GM18519 (cell line): ENCODE results near the gene LHX4.

Experiments
- ATAC-seq: cut with Tn5 transposase; IDR thresholded peaks from one replicate; pipeline ENCODE4 v1.9.1; 2021; ENCODE audit warnings: mild to moderate bottlenecking, moderate library complexity; ENCODE audit not compliant: unreplicated experiment, low FRiP score

Gene LHX4

GRCh38 chr1:180269645-180270529 lies 39.8 kb downstream of the LHX4 start:
- ATAC-seq: no peak

- no peak for ATAC-seq
These were observed 40.6 kb downstream of the LHX4 start for GRCh38 chr1:180270530-180271271.

- no peak for ATAC-seq
These were observed 41.5 kb downstream of the LHX4 start for GRCh38 chr1:180271272-180272255.

DNA sequence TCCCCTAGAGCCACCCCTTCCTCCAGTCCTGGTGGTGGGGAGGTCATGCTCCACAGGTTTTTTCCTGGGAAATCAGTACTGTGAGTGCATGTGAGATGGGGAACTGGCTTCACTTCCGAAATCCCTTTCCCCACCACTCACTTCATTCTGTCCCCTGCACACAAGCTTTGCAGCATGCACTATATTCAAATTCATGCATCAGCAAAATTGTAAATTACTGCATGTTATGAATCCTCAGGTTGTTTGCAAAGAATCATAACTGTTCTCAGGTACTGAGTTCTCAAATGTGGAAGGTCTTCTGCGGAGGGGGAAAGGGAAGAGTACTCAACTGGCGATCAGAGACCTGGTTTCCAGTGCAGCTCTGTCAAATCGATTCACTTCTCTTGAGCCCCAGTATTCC lies 42.3 kb downstream of the LHX4 start:
- no peak for ATAC-seq

- ATAC-seq: no peak
These were observed 43.0 kb downstream of the LHX4 start for GRCh38 chr1:180273066-180273465.

DNA sequence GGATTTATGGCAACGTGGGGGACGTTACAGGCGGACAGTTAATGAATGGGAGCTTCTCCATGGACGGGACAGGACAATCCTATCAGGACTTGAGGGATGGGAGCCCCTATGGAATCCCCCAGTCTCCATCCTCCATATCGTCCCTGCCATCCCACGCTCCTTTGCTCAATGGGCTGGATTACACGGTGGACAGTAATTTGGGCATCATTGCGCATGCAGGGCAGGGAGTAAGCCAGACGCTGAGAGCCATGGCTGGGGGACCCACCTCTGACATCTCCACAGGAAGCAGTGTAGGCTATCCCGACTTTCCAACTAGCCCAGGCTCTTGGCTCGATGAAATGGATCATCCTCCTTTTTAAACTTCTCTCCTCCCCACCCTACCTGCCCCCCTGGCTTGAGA lies 44.2 kb downstream of the LHX4 start:
- no peak for ATAC-seq

DNA sequence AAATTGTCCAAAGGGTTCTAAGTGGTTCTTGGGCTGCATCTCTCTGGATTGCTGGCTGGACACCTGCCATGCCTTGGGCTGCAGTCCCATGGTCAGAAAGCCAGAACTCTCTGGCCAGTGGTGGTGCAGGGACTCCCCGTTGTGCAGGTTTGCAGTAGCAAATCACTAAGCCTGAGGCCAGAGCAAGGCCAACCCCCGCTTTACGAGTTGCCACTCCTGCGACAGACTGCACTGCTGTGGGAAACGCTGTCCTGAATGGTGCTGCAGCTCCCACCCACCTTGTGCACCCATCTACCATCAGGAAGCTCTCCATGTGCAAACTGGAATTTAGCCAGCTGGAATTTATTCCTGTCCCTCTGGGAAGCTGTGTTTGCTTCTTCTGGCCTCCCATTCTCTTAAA lies 45.7 kb downstream of the LHX4 start:
- no peak for ATAC-seq

- no peak for ATAC-seq
These were observed 47.6 kb downstream of the LHX4 start for GRCh38 chr1:180277476-180278193.

DNA sequence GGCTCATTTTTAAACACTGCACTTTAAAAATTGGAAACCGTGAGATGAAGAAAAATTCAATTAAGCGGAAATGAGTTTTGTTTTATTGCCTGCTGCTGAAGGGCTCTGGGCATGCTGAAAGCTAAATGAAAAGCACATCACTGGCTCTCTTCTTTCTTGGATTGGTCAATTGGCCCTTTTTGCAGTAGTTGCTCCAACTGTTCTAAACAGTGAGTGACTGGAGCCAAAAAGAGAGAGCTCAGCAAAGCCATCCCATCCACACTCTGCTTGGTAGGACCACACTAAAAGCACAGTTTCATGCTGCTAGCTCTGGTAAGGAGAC lies 48.1 kb downstream of the LHX4 start:
- no peak for ATAC-seq

- no peak for ATAC-seq
These were observed 48.7 kb downstream of the LHX4 start for GRCh38 chr1:180278596-180279395.

DNA sequence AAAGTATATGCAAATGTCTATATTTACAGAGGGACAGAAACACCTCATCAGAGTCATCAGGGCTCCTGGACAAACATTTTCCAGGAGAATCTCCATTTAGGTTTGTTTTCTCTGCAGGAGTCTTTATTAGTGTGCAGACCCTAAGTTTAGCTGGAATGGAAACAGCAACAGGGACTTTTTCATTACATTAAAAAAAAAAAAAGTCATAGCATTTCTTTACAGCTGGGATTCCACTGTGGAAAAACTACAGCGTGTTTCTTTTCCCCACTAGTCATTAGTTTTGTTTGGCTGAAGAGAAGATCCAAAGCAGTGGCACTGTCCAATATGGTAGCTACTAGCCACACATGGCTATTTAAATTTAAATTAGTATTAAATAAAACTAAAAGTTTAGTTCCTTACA lies 49.6 kb downstream of the LHX4 start:
- no peak for ATAC-seq

DNA sequence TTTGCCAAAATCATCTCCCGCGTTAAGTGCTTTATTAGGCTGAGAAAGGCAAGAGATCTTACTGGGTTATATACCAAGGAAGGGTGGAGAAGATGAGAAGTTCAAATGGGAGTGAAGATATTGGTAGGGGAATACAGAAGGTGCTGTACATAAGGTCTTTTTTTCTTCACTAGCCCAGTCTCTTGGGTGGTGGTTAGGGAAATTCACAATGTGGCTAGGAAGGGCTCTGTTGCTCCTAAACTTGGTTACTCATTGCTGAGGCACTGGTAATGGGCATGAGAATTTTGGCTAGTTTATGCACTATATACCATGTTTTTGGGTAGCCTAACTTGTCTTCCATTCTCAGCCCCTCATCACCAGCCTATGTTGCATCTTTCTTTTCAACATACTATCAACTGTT lies 50.6 kb downstream of the LHX4 start:
- ATAC-seq: no peak

DNA sequence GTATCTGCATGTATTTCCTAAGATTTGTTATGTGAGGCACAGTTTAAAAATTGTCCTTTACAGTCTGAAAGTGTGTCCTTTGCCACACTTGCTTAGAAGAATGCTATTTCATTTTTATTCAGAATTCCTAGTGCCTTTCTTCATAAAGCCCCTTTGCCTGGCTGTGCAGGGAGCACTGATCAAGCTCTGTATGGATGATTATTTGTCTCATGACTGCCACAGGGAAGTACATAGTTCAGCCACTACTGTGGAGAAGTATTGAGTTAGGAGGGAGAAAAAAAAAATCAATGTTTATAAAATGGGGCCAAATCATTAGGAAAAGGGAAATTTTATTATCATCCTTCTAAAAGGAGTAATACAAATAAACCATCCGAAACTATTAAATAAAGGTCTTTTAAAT lies 51.4 kb downstream of the LHX4 start:
- no peak for ATAC-seq

GRCh38 chr1:180282401-180283044 lies 52.5 kb downstream of the LHX4 start:
- no peak for ATAC-seq

- no peak for ATAC-seq
These were observed 53.0 kb downstream of the LHX4 start for GRCh38 chr1:180283098-180283497.

- no peak for ATAC-seq
These were observed 56.4 kb downstream of the LHX4 start for GRCh38 chr1:180286417-180286816.

- ATAC-seq: no peak
These were observed 58.1 kb downstream of the LHX4 start for GRCh38 chr1:180287988-180288705.

- ATAC-seq: no peak
These were observed 58.9 kb downstream of the LHX4 start for GRCh38 chr1:180288940-180289339.
